NCI-H2196 treated with DMSO at 0.1 percent for 48 hours (cell line): ENCODE data around the gene NOG.

Experiments
- DNase-seq: peaks from one replicate; lab custom pipeline; 2025; ENCODE audit not compliant: unreplicated experiment; lab: John Stamatoyannopoulos, UW

NOG gene

DNA sequence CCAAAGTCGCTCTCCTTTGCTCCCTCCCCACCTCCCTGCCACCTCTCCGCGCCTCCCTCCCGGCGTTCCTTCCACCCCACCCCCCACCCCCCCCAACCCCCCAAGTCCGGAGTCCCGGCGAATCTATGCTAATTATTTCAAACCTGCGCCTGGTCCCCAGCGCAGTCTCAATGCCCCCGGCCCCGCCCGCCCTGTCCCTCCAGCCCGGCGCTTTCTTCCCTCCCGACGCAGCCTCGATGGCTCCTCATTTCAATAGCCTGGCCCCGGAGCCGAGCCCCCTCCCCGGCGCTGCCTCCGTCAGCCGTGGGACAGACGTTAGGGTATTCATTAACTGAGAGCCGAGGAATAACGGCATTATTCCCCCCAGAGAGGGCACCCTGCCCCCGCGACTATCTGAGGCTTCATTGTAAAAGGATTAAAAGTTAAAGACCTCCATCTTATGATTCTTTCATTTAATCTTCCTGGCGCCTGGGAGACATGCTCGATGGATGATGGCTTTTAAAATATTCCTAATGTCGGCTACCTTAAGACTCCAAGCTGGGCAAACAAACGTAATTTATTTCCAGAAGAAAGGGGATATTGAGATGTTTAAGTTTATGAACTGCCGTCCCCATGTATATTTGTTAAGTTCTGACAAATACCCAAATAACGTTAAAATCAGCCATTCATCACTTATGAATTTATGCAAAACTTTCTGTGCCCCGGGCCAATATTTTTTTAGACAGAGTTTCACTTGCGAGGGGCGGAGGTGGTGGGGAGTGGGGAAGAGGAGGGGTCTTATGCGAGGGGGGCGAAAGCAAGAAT is 3.4 kb downstream of the NOG start:
- no peak for DNase-seq

DNA sequence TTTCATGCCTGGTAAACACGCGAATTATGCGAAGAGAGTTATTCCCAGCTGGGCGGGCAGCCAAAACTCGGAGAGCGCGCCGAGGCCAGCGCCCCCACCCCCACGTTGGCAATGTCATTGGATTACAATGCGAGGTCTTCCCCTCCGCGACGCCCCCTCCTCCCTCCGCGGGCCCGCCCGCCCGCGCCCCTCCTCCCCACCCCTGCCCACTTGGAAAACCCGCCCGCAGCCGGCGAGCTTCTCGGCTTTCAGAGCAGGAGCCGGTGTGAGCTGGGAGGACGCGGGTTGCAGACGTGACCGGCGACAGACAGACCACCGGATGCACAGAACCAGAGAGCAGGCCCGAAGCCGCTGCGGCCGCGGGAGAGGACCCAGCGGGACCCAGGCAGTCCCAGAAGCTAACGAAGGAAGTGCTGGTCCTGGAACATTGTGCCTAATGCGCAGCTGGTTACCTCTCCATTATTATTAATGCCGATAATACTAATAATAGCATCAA is 4.0 kb downstream of the NOG start:
- no peak for DNase-seq

DNA sequence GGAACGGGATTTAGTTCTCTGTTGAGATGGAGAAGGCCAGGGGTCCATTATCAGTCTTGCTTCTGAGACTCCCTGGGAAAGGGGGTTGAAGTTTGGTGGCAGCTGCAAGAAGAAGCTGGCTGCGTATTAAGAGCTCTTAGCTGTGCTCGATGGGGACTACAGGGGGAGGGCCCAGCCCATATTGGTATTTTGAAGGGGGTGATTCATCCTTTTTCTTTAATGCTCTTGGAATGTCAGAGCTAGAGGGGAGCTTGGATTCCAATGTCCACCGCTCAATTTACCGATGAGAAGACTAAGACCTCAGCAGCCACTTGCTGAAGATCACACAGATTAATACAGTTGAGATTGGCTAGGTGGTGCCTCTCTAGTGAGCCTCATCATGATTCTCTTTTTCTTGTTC is 5.0 kb downstream of the NOG start:
- no peak for DNase-seq

DNA sequence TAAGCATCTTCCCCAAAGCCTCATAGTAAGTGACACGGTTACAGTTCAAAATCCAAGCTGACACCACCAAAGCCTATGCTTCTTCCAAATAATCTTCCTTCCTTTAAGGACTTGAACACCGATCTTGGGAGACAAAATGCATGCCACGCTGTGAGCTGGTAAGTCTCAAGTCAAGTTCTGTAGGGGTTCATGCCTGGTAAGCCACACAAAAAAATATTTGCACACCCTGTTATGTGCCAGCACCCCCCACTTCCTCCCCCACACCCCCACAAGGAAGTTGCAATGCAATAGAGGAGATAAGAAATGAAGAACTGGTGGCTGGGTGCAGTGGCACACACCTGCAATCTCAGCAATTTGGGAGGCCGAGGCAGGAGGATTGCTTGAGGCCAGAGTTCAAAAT is 5.6 kb downstream of the NOG start:
- no peak for DNase-seq

DNA sequence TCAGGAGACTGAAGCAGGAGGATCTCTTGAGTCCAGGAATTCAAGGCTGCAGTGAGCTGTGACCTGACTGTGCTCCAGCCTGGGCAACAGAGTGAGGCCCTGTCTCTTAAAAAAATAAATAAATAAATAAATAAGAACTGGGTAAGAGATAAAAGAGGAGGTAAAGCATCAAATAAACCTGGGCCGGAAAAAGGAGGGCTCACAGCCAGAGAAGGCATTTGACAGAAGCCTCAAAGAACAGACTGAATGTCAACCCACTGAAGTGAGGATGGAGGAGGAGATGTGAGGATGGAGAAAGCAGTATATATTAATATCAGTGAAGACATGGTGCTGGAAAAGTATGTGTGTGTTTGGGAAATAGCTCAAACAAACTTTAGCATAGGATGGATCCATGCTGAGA is 6.1 kb downstream of the NOG start:
- DNase-seq = no peak

DNA sequence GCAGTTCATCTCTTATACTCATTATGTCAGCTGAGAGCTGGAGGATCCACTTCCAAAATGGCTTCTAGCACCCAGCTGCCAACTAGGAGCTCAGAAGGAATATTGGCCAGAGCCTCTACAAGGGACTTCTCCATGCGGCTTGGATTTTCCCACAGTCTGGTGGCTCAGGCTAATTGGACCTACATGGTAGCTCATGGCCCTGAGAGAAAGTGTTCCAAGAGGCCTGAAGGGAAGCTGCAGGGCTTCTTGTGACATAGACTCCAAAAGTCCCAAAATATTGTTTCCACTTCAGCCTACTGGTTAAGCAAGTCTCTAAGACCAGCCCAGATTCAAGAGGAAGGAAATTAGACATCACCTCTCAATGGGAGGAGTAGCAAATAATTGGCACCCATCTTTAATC is 6.8 kb downstream of the NOG start:
- no peak for DNase-seq

DNA sequence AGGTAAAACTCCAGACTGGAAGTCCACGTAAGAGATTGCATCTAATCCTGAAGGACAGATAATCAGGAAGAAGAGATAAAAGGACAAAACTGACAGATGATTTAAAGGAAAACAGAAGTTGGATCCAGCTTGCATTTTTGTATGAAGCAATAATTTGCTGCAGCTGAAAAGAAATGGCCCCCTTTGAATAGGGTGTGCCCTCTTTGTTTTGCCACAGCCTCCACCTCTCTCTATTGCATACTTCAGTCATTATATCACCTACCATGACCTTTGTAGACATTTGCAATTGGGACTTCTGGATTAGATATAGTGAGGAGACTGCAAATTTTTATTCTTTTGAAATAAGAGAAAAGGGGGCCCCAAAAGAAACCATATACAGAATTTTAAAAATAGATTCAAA is 8.1 kb downstream of the NOG start:
- no peak for DNase-seq

DNA sequence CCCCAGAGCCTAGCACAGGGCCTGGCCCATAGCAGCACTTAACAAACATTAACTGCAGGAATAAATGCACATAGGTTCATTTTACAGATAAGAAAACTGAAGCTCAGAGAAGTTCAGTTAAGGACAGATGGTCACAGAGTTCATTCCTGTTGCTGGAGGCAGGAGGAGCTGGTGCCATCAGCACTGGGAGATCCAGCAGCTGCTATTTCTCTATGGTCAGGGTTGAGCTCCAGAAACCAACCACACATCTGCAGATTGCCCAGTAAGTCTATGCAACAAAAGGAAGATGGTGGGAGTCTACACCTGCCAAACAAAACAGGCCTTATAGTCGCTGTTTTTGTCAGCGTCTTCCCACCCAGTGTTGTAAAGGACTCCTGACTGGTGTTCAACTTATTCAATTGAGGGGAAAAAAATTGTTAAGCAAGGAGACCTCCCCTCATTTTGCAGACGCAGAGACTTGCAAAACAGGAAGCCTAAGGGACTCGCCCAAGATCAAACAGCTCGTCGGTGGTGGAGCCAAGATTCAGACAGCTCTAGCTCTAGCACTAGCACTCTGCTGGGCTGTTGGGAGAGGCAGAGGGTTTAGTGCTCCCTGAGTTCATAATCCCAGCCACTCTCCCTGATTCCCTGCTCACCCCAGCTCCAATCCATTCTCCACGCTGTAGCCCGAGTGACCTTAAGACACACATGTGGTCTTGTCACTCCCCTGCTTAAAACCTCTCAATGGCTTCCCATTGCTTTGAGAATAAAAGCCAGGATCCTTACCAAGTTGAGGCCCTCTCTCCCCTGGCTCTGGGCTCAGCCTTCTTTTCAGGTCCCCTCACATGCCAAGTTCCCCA is 9.0 kb downstream of the NOG start:
- DNase-seq = no peak

DNA sequence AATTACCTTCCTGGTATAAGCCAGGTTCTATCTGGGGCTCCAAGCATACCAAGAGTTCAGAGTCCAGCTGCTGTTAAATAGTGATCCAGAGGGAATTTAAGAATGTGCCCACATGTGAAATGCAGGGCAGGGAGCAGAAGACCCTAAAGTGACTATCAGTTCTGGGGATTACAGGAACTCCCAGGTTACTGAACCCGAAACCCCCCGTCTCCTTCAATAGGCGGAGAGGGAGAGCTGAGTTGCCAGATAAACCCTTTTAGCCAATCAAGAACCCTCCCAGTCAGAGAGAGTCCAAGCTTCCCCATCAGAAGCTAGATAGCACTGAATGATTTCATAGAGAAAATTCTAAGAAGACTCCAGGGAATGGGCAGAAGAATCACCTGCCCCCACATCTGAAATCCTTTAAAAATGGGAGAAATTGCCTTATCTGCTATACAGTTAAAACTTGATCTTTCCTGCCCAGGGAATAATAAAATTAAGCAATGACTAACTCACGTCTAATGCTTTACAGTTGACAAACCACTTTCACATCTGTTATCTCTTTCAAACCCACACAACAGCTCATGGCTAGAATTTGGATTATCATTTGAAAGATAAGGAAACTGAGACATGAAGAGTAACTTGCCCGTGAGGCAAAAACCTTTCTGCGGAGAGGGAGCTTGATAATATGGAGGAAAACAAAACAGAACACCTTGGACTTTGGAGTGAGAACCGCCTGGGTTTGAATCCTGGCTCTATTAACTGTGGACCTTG is 10.2 kb downstream of the NOG start:
- DNase-seq = no peak

DNA sequence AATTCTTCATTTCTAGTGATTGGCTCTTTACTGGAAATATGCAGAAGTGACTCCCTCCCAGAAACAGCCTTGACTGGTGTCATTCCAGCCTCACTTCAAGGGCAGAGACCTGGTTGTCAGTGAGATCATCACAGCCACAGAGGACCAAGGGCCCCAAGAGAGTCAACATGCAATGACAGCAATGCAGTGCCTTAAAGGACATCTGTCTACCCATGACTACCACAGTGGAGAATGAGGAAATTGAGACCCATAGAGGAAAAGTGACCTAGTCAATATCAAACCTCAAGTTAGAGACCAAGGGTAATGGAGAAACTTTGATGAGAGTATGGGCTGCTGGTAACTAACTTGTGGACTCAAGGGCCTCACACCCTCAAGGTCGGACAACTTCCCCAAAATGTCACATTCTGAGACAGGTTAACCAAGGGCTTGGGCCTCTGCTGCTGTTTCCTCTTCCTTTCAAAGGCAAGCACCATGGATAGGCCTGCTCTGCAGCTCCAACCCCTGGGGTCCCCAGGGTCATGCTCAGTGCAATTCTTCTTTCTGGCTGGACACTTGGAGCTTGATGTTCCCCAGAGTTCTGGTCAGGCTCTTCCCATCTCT is 11.3 kb downstream of the NOG start:
- no peak for DNase-seq

DNA sequence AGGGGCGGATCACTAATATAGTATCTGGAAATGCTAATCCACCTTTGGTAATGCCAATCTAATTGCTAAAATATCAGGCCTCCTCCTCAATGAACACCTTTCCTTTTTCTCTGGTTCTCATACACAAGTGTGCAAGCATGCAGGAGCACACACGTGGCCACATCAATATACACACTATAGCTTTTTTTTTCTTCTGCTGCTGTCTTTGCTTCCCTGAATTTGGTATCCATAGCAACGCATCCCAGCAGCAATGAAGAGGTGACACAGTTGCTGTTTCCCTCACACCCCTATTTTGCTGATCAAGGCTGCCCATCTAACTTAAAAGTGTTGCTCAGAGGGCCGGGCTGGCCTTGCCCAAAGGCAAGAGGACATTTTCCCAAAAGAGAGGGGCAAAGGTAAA is 15.4 kb downstream of the NOG start:
- no peak for DNase-seq

DNA sequence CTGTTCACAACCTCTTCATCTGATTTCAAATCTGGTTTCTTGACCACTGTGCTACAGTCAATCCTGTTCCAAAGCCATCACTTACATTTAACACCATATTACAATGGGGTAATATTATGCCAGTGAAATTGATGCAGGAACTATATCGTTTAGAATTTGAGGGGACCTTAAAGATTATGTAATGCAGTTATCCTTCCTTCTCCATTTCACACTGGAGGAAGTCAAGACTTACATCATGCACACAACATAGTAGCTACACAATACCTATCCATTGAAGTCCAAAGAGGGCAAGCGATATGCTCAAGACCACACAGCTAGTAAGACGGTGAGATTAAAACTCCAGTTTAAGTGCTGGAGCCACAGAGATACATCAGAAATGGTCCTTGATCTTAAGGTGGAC is 16.8 kb downstream of the NOG start:
- DNase-seq = no peak

DNA sequence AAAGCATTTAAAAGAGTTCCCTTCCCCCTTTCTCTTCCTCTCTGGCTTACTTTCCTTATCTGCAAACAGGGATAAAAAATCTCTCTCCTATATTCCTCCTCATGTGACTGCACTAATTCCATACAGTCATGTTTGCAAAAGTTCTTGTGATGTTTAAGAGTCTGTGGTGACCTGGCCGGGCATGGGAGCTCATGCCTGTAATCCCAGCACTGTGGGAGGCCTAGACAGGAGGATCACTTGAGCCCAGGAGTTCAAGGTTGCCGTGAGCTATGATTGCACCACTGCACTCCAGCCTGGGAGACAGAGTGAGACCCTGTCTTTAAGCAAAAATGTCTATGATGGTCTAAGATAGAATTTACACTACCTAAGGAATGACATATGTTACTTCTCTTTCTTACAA is 19.6 kb downstream of the NOG start:
- no peak for DNase-seq

DNA sequence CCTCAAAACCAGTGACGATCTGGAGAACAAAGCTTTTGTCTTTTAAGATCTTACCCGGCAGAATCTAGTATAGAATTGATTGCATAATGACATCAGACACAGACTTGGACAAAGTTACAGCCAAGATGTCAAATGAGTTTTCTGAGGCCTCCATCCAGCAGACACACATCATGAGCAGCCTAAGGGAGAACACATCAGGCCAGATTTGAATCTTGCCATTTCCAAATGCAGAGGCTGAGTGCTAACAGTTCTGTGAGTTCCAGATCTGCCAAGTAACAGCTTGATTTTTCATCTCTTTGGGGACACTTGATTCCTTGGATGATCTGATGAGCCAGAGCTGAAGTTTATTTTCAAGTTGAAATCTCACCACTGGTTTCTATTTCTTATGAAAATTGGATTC is 21.0 kb downstream of the NOG start:
- DNase-seq = no peak

DNA sequence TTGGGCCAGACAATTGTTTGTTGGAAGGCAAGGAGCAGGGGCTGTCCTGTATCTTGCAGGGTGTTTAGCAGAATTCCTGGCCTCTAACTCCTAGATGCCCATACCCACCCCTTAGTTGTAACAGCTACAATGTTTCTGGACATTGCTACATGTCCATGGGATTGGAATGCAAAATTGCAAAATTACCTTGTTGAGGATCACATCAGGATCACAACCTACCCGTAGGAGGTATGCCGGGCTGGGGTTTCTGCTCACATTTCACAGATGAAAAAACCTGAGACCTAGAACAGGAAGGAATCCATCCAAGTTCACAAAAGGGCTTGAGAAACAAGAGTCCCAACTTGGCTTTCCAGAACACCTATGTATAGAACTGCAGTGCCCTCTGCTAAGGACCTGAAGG is 22.7 kb downstream of the NOG start:
- DNase-seq = no peak

DNA sequence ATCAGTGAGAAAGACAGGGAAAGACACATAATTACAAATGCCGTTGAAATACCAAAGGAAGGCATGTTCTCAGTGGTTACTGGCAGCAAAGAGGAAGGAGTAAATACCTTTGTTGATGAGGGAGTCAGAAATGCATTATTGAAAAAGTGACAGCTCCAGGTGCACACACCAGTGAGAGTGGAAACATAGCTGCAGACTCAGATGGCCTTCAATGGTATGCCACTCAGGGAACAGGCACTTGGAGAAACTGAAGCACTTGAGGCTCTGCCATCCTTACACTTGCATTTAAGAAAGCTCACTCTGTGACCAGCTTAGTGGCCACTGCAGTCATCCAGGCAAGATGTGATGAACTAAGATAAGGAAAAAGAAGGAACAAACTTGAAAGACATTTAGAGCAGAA is 29.9 kb downstream of the NOG start:
- no peak for DNase-seq

DNA sequence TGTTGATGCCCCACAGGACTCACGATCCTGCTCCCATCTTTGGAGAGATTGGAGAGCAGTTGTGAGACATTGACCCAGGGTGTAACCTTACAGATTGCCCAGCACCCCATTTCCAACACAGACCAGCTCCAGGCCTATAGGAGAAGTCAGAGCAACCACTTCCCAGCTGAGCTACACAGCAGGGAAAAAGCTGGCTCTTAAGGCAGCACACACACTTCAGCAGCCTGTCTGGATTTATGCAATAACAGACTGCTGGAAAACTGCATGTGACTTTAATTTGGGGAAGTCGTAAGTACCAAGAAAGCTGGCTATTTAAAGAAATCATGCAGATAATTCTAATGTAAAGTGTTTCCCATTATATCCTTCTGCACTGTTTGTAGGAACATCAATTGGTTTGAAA is 30.8 kb downstream of the NOG start:
- DNase-seq = no peak

DNA sequence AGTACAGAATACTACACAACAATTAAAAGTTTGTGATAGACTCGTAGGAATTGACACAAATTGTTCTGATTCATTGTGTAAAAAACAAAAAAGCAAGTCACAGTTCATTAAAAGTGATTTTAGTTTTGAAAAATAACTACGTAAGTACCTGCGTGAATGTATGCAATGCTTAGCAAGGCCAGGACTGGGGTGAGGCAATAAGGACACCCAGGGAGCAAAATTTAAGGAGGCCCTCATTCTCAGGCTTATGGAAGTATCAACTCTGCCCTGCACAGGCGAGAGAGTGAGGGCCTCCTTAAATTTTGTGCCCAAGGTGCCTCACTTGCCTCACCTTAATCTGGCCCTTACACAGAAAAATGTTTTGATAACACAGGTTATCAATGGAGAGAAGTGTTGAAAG is 31.4 kb downstream of the NOG start:
- DNase-seq = no peak

DNA sequence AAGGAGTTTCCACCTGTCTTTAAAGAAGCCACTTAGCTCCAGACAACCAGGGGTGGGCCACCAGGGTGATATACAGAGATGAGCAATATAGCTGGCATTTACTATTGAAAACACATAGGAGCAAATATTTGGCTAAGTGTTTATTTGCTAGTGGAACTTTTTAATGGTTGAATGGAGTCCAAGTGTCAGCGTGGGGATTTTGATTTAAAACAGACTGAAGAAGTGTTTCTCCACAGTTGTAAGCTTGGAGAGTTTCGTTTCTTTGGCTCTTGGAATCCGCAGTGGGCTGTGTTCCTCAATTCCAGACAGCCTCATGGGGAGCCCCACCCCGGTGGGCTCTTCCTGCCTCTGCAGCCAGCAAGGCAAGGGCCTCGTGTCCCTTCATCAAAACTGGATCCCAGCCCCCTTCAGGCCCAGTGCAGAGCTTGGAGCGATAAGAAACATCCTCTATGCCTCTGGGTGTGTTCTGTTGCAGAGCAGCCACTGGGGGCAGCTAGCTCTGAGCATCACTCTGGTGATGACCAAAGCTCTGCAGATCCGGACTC is 36.1 kb downstream of the NOG start:
- DNase-seq = no peak

DNA sequence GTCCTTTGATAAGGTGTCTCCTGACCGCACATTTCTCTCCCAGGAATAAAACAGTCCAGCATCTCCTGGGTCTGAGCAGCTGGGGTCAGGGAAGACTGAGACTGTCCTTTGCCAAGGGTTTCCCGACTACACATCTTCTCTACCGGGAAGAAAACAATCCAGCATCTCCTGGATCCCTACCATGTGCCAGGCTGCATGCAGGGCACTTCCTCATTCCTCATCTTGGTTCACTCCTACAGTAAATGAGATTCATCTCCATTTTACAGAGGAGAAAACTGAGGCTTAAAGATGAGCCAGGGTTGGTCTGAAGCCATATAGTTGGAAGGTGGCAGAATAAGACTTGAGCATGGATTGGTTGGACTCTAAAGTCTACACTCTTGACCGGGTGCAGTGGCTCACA is 36.7 kb downstream of the NOG start:
- no peak for DNase-seq

DNA sequence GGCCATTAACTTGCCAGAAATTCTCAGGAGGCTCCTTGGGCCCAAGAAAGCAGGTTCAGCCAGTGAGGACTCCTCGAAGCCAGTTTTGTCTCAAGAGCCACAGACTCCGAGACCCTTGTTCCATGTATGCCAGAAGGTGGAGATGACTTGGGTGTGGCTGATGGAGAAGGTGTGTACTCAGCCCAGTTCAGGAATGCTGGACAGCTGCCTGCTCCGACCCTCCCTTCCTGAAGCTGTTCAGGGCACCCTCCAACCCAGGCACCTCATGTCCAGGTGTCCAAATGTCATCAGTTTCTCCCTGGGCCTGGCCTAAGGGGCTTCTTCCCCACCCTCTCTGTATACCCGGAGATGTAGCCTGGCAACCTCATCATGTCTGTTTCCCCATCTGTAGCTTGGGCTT is 40.2 kb downstream of the NOG start:
- no peak for DNase-seq
